ENCODE measurements around the gene C1orf52.
"Not testable (repeated sequence)": the region's sequence is repeated elsewhere in the genome, so short reads cannot be mapped to it uniquely, and the experiment has no call there.

C1orf52 gene

GRCh38 chr1:85277802-85278201 lies 18.3 kb upstream of the C1orf52 start:
- DNase-seq: no peak

- no peak for DNase-seq
Observed at GRCh38 chr1:85276978-85277639, 17.6 kb upstream of the C1orf52 start.

- peak; percentile 98 for DNase-seq
Observed at GRCh38 chr1:85276215-85276977, 16.9 kb upstream of the C1orf52 start, which contains the start of gene BCL10. BCL10 (minus strand) TSS chr1:85276632; CDS start chr1:85276352, 280 bp downstream.

GRCh38 chr1:85275701-85276214 lies 16.3 kb upstream of the C1orf52 start:
- DNase-seq: no peak

- no peak for DNase-seq
Observed at GRCh38 chr1:85274969-85275453, 15.5 kb upstream of the C1orf52 start.

GRCh38 chr1:85273397-85273796 lies 13.9 kb upstream of the C1orf52 start:
- no peak for DNase-seq

GRCh38 chr1:85268801-85269585 lies 9.5 kb upstream of the C1orf52 start:
- no peak for DNase-seq

GRCh38 chr1:85267313-85267712 lies 7.9 kb upstream of the C1orf52 start:
- DNase-seq: no peak

- DNase-seq: no peak
Observed at GRCh38 chr1:85264150-85264549, 4.7 kb upstream of the C1orf52 start.

GRCh38 chr1:85262985-85263384 lies 3.5 kb upstream of the C1orf52 start:
- DNase-seq: no peak

GRCh38 chr1:85259912-85260274 lies 431 bp upstream of the C1orf52 start:
- no peak for DNase-seq

GRCh38 chr1:85258536-85259117 lies 835 bp downstream of the C1orf52 start:
- no peak for DNase-seq

- not testable (repeated sequence) for DNase-seq
Observed at GRCh38 chr1:85249042-85249441, 10.4 kb downstream of the C1orf52 start.

GRCh38 chr1:85245891-85246290 lies 13.6 kb downstream of the C1orf52 start:
- no peak for DNase-seq

- DNase-seq: no peak
Observed at GRCh38 chr1:85245456-85245855, 14.0 kb downstream of the C1orf52 start.

- DNase-seq: no peak
Observed at GRCh38 chr1:85244271-85245061, 15.0 kb downstream of the C1orf52 start.

- DNase-seq: no peak
Observed at GRCh38 chr1:85243372-85243771, 16.1 kb downstream of the C1orf52 start.

GRCh38 chr1:85240643-85241042 lies 18.8 kb downstream of the C1orf52 start:
- no peak for DNase-seq

- DNase-seq: no peak
Observed at GRCh38 chr1:85240174-85240601, 19.3 kb downstream of the C1orf52 start.

- DNase-seq: no peak
Observed at GRCh38 chr1:85237613-85238012, 21.8 kb downstream of the C1orf52 start.

- DNase-seq: no peak
Observed at GRCh38 chr1:85230305-85230977, 29.0 kb downstream of the C1orf52 start.
